GM19351 (cell line): ENCODE results near the gene LRP1B.
"Not testable (repeated sequence)": the region's sequence is repeated elsewhere in the genome, so short reads cannot be mapped to it uniquely, and the experiment has no call there.

ENCODE experiments used
- ATAC-seq: cut with Tn5 transposase; IDR thresholded peaks from one replicate; pipeline ENCODE4 v1.9.1; 2021; ENCODE audit warnings: mild to moderate bottlenecking, moderate library complexity; ENCODE audit not compliant: unreplicated experiment

Gene LRP1B

GRCh38 chr2:140436936-140437335 is 1693.9 kb downstream of the LRP1B start:
- no peak for ATAC-seq

GRCh38 chr2:140427033-140427432 is 1703.8 kb downstream of the LRP1B start:
- not testable (repeated sequence) for ATAC-seq

GRCh38 chr2:140424471-140424870 is 1706.3 kb downstream of the LRP1B start:
- no peak for ATAC-seq

GRCh38 chr2:140422759-140423158 is 1708.1 kb downstream of the LRP1B start:
- ATAC-seq = no peak

GRCh38 chr2:140417504-140417903 is 1713.3 kb downstream of the LRP1B start:
- ATAC-seq = no peak

- no peak for ATAC-seq
Observed at GRCh38 chr2:140416577-140416976, 1714.2 kb downstream of the LRP1B start.

- not testable (repeated sequence) for ATAC-seq
Observed at GRCh38 chr2:140415035-140415434, 1715.8 kb downstream of the LRP1B start.

GRCh38 chr2:140410695-140411094 is 1720.1 kb downstream of the LRP1B start:
- ATAC-seq = no peak

GRCh38 chr2:140401056-140401455 is 1729.8 kb downstream of the LRP1B start:
- no peak for ATAC-seq

- ATAC-seq = no peak
Observed at GRCh38 chr2:140392824-140393223, 1738.0 kb downstream of the LRP1B start.

- no peak for ATAC-seq
Observed at GRCh38 chr2:140384946-140385345, 1745.9 kb downstream of the LRP1B start.

- no peak for ATAC-seq
Observed at GRCh38 chr2:140383781-140384180, 1747.0 kb downstream of the LRP1B start.

- ATAC-seq = no peak
Observed at GRCh38 chr2:140376686-140377085, 1754.1 kb downstream of the LRP1B start.

- no peak for ATAC-seq
Observed at GRCh38 chr2:140363131-140363530, 1767.7 kb downstream of the LRP1B start.

- ATAC-seq = no peak
Observed at GRCh38 chr2:140362361-140362760, 1768.5 kb downstream of the LRP1B start.

- ATAC-seq = no peak
Observed at GRCh38 chr2:140359056-140359771, 1771.6 kb downstream of the LRP1B start.

GRCh38 chr2:140356697-140357096 is 1774.1 kb downstream of the LRP1B start:
- no peak for ATAC-seq

GRCh38 chr2:140355511-140356090 is 1775.2 kb downstream of the LRP1B start:
- ATAC-seq = no peak

- no peak for ATAC-seq
Observed at GRCh38 chr2:140354544-140354943, 1776.3 kb downstream of the LRP1B start.

GRCh38 chr2:140353541-140353940 is 1777.3 kb downstream of the LRP1B start:
- ATAC-seq = no peak

GRCh38 chr2:140351692-140352091 is 1779.1 kb downstream of the LRP1B start:
- no peak for ATAC-seq

- no peak for ATAC-seq
Observed at GRCh38 chr2:140349695-140350094, 1781.1 kb downstream of the LRP1B start.

- ATAC-seq = no peak
Observed at GRCh38 chr2:140348826-140349225, 1782.0 kb downstream of the LRP1B start.
